HCT116 (cell line): ENCODE data around the gene ENPP5. TPM values are rescaled to one million over a fixed set of nuclear protein-coding genes. Genes with fewer than 3 reads are reported as not detected.

Experiments used
- ATAC-seq: fragments of 200-7000 bp; cut with Tn5 transposase; 2 replicates; pipeline ENCODE4 v1.9.1; 2020; ENCODE audit warnings: mild to moderate bottlenecking, moderate library complexity
- BruUV-seq: library from RNA; stranded (reverse); fragments of 400-500 nt; replicated peaks from 2 replicates; lab custom pipeline; 2021; lab: Mats Ljungman, UMichigan
- CTCF ChIA-PET: fragments of 300-600 bp; sonication (Branson Sonifier 250); formaldehyde crosslinking; loops from one replicate; lab custom pipeline; 2021; ENCODE audit warnings: antibody characterized with exemption; lab: Charles Lee
- POLR2A ChIA-PET: fragments of 300-600, 350-600 bp; sonication (Branson Sonifier 250); formaldehyde crosslinking; loops from one replicate; lab custom pipeline; 2021; ENCODE audit warnings: antibody characterized with exemption; lab: Charles Lee
- RAD21 ChIA-PET, 2 experiments: fragments of 300-600 bp; sonication (Branson Sonifier 250); formaldehyde crosslinking; loops; one replicate each; lab custom pipeline; 2023; ENCODE audit warnings: low total read pairs in 2 of 2; ENCODE audit not compliant: uncharacterized antibody in 2 of 2, unreplicated experiment in 2 of 2, low non-redundant PET in 1 of 2; lab: Charles Lee
- DNase-seq: peaks from one replicate; pipeline ENCODE4 v3.0.0-alpha.2; 2010; ENCODE audit warnings: low read depth, low spot score
- H2AFZ ChIP-seq: fragments of 200-600 bp; shearing (Covaris generic), sonication (generic); 2 replicates; pipeline ENCODE4 v1.6.1; 2017; ENCODE audit warnings: low read depth, mixed run types, mixed read lengths, antibody characterized with exemption, low read length; ENCODE audit not compliant: poor library complexity, severe bottlenecking
- H3K27ac ChIP-seq: 2 replicates; pipeline ENCODE4 v1.5.1; 2012; ENCODE audit warnings: low read depth, low read length
- H3K27me3 ChIP-seq: fragments of 200-600 bp; sonication (generic); 2 replicates; pipeline ENCODE4 v1.6.1; 2016; ENCODE audit warnings: mixed run types, low read length, mixed read lengths; ENCODE audit not compliant: insufficient read depth
- H3K36me3 ChIP-seq, 2 experiments: fragments of 200-500 bp in 1 of 2; fragments of 200-600 bp in 1 of 2; sonication (Bioruptor generic) in 1 of 2; sonication (generic) in 1 of 2; 2 replicates each; pipeline versions ENCODE4 v1.5.1 to v1.6.1; 2014 to 2016; ENCODE audit warnings: low read length in 2 of 2, inconsistent platforms in 1 of 2, mixed read lengths in 1 of 2, mixed run types in 1 of 2; ENCODE audit not compliant: insufficient read depth in 2 of 2, control insufficient read depth in 1 of 2
- H3K4me1 ChIP-seq, 2 experiments: fragments of 200-600 bp in 1 of 2; sonication (generic) in 1 of 2; 2 replicates each; pipeline versions ENCODE4 v1.5.1 to v1.6.1; 2012 to 2017; ENCODE audit warnings: low read length in 2 of 2, inconsistent platforms in 1 of 2, mild to moderate bottlenecking in 1 of 2, mixed read lengths in 1 of 2, mixed run types in 1 of 2, moderate library complexity in 1 of 2; ENCODE audit not compliant: insufficient read depth in 2 of 2, control insufficient read depth in 1 of 2
- H3K4me2 ChIP-seq: fragments of 200-600 bp; sonication (generic); 2 replicates; pipeline ENCODE4 v1.6.1; 2017; ENCODE audit warnings: mixed run types, low read length, mixed read lengths
- H3K4me3 ChIP-seq, 2 experiments: fragments of 200-600 bp in 1 of 2; sonication (generic) in 1 of 2; replicated peaks in 1 of 2; 2 replicates each; pipeline ENCODE4 v1.5.1; 2011 to 2016; ENCODE audit warnings: low read length in 2 of 2, control low read depth in 1 of 2, low read depth in 1 of 2, mild to moderate bottlenecking in 1 of 2, mixed read lengths in 1 of 2, mixed run types in 1 of 2
- H3K79me2 ChIP-seq: fragments of 200-600 bp; sonication (generic); 2 replicates; pipeline ENCODE4 v1.6.1; 2017; ENCODE audit warnings: mild to moderate bottlenecking, mixed run types, low read length, moderate library complexity, mixed read lengths; ENCODE audit not compliant: insufficient read depth
- H3K9ac ChIP-seq: fragments of 200-600 bp; sonication (generic); 2 replicates; pipeline ENCODE4 v1.6.1; 2016; ENCODE audit warnings: low read length, mixed read lengths
- H3K9me2 ChIP-seq: fragments of 200-600 bp; sonication (generic), shearing (Covaris generic); 2 replicates; pipeline ENCODE4 v1.6.1; 2017; ENCODE audit warnings: mixed run types, mild to moderate bottlenecking, moderate library complexity; ENCODE audit not compliant: insufficient read depth
- H3K9me3 ChIP-seq, 2 experiments: fragments of 200-500 bp in 1 of 2; fragments of 200-600 bp in 1 of 2; sonication (Bioruptor generic) in 1 of 2; sonication (generic) in 1 of 2; 2 replicates each; pipeline ENCODE4 v1.6.1; 2014 to 2017; ENCODE audit warnings: low read length in 2 of 2, mixed read lengths in 2 of 2, inconsistent platforms in 1 of 2, low read depth in 1 of 2, mild to moderate bottlenecking in 1 of 2, mixed run types in 1 of 2, moderate library complexity in 1 of 2; ENCODE audit not compliant: control insufficient read depth in 1 of 2, insufficient read depth in 1 of 2
- H4K20me1 ChIP-seq: fragments of 200-600 bp; sonication (generic), shearing (Covaris generic); 2 replicates; pipeline ENCODE4 v1.6.1; 2017; ENCODE audit warnings: mixed run types, mild to moderate bottlenecking, moderate library complexity; ENCODE audit not compliant: insufficient read depth
- CBX3 ChIP-seq: IDR thresholded peaks from 2 replicates; pipeline ENCODE4 v1.6.1; 2012; ENCODE audit warnings: low read depth
- CEBPB ChIP-seq: IDR thresholded peaks from 2 replicates; pipeline ENCODE4 v1.6.1; 2012; ENCODE audit warnings: low read depth
- EGR1 ChIP-seq: IDR thresholded peaks from 2 replicates; pipeline ENCODE4 v1.6.1; 2012; ENCODE audit warnings: low read depth
- ELF1 ChIP-seq: IDR thresholded peaks from 2 replicates; pipeline ENCODE4 v1.6.1; 2012; ENCODE audit warnings: low read depth, borderline replicate concordance
- EZH2 ChIP-seq: fragments of 200-600 bp; sonication (generic); IDR thresholded peaks from 2 replicates; pipeline ENCODE4 v1.6.1; 2017; ENCODE audit warnings: antibody characterized with exemption, mixed run types
- EZH2phosphoT487 ChIP-seq: fragments of 200-600 bp; IDR thresholded peaks from 2 replicates; pipeline ENCODE4 v1.6.1; 2018; ENCODE audit warnings: antibody characterized with exemption, borderline replicate concordance
- FOSL1 ChIP-seq: IDR thresholded peaks from 2 replicates; pipeline ENCODE4 v1.6.1; 2012; ENCODE audit warnings: low read depth
- JUND ChIP-seq: IDR thresholded peaks from 2 replicates; pipeline ENCODE4 v1.6.1; 2012
- POLR2A ChIP-seq: IDR thresholded peaks from 2 replicates; pipeline ENCODE4 v1.7.0; 2011; ENCODE audit warnings: borderline replicate concordance; ENCODE audit not compliant: insufficient read depth, insufficient read length; ENCODE audit errors: extremely low read depth
- RAD21 ChIP-seq: IDR thresholded peaks from 2 replicates; pipeline ENCODE4 v1.6.1; 2012; ENCODE audit warnings: low read depth, mild to moderate bottlenecking
- SIN3A ChIP-seq: IDR thresholded peaks from 2 replicates; pipeline ENCODE4 v1.6.1; 2012; ENCODE audit warnings: low read depth
- SP1 ChIP-seq: IDR thresholded peaks from 2 replicates; pipeline ENCODE4 v1.6.1; 2012; ENCODE audit warnings: low read depth
- TCF7L2 ChIP-seq: IDR thresholded peaks from 2 replicates; pipeline ENCODE4 v1.7.0; 2011; ENCODE audit warnings: borderline replicate concordance, inconsistent platforms; ENCODE audit not compliant: insufficient read depth, insufficient read length; ENCODE audit errors: extremely low read depth
- YY1 ChIP-seq: IDR thresholded peaks from 2 replicates; pipeline ENCODE4 v1.6.1; 2011; ENCODE audit warnings: low read length, low read depth, moderate library complexity, mild to moderate bottlenecking; ENCODE audit not compliant: insufficient replicate concordance; ENCODE audit errors: extremely low read depth
- ZNF274 ChIP-seq: fragments of 200-500 bp; sonication (Bioruptor generic); IDR thresholded peaks from 2 replicates; pipeline ENCODE4 v1.6.1; 2014; ENCODE audit warnings: mild to moderate bottlenecking, low read depth, low read length, inconsistent platforms
- intact Hi-C: fragments of 100-400 bp; cut with micrococcal nuclease; formaldehyde crosslinking; loops from 2 replicates; pipeline ENCODE4 v1.10.0; 2022
- total RNA-seq: library from RNA; stranded (reverse); gene quantifications from one replicate; pipeline ENCODE4 v1.2.1, GENCODE V29; 2021; ENCODE audit not compliant: unreplicated experiment
- TF ChIP-seq, protein P1 (sequence below): IDR thresholded peaks from 2 replicates; pipeline ENCODE4 v1.6.1; 2012
- TF ChIP-seq, protein P2 (sequence below): IDR thresholded peaks from 2 replicates; pipeline ENCODE4 v1.6.1; 2012
- TF ChIP-seq, protein P3 (sequence below): IDR thresholded peaks from 2 replicates; pipeline ENCODE4 v1.6.1; 2012; ENCODE audit warnings: low read depth
- TF ChIP-seq, protein P4 (sequence below): IDR thresholded peaks from 2 replicates; pipeline ENCODE4 v1.6.1; 2011; ENCODE audit warnings: mild to moderate bottlenecking, low read length, moderate library complexity; ENCODE audit not compliant: insufficient replicate concordance; ENCODE audit errors: extremely low read depth

Gene ENPP5
- total RNA-seq, 1 experiment from 2014 or later = 4.5 TPM

DNA sequence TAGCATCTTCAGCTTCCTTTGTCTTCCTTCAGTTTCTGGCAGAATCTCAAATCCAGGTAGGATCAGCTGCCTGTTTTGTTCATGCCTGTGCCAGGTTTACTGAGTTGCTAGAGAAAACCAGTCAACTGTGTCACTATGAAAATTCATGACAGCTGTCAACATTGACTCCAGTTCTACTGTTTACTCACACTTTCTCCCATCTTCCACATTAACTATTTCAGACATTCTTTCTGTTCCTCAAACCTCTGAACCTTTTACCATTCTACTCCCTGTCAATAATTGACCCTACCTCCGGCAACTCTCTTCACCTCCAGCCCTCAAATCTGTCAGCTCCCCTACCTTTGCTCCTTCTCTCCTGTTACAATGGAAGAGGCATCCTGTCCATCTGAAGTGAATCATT lies 32.5 kb downstream of the ENPP5 start:
- ATAC-seq (no peak), DNase-seq (no peak)
- ChIA-PET RAD21 (no interaction called here), POLR2A (no interaction called here), CTCF (no interaction called here)
- Histone ChIP-seq H3K9me2 (no peaks in the 10 kb centered on the region), H2AFZ (no peak overlapping the region), H4K20me1 (no peaks in the 10 kb centered on the region), H3K79me2 (peaks cover 19% of the 10 kb centered on the region), H3K27ac (no peak overlapping the region), H3K4me3 (no peak overlapping the region), H3K4me1 (no peaks in the 10 kb centered on the region), H3K9ac (no peak overlapping the region), H3K9me3 (no peaks in the 10 kb centered on the region), H3K27me3 (no peaks in the 10 kb centered on the region), H3K36me3 (no peaks in the 10 kb centered on the region), H3K4me2 (no peak overlapping the region)
- intact Hi-C loops = no loop called here
- TF ChIP-seq, protein P1, sequence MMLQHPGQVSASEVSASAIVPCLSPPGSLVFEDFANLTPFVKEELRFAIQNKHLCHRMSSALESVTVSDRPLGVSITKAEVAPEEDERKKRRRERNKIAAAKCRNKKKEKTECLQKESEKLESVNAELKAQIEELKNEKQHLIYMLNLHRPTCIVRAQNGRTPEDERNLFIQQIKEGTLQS = no peak
- TF ChIP-seq ZNF274 (no peak), EGR1 (no peak), FOSL1 (no peak), EZH2phosphoT487 (no peak), SP1 (no peak), CBX3 (no peak), YY1 (no peak), SIN3A (no peak), EZH2 (no peak), POLR2A (no peak), CEBPB (no peak), TCF7L2 (no peak), RAD21 (no peak), JUND (no peak), ELF1 (no peak)
- TF ChIP-seq, protein P2, sequence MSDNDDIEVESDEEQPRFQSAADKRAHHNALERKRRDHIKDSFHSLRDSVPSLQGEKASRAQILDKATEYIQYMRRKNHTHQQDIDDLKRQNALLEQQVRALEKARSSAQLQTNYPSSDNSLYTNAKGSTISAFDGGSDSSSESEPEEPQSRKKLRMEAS = no peak
- TF ChIP-seq, protein P3, sequence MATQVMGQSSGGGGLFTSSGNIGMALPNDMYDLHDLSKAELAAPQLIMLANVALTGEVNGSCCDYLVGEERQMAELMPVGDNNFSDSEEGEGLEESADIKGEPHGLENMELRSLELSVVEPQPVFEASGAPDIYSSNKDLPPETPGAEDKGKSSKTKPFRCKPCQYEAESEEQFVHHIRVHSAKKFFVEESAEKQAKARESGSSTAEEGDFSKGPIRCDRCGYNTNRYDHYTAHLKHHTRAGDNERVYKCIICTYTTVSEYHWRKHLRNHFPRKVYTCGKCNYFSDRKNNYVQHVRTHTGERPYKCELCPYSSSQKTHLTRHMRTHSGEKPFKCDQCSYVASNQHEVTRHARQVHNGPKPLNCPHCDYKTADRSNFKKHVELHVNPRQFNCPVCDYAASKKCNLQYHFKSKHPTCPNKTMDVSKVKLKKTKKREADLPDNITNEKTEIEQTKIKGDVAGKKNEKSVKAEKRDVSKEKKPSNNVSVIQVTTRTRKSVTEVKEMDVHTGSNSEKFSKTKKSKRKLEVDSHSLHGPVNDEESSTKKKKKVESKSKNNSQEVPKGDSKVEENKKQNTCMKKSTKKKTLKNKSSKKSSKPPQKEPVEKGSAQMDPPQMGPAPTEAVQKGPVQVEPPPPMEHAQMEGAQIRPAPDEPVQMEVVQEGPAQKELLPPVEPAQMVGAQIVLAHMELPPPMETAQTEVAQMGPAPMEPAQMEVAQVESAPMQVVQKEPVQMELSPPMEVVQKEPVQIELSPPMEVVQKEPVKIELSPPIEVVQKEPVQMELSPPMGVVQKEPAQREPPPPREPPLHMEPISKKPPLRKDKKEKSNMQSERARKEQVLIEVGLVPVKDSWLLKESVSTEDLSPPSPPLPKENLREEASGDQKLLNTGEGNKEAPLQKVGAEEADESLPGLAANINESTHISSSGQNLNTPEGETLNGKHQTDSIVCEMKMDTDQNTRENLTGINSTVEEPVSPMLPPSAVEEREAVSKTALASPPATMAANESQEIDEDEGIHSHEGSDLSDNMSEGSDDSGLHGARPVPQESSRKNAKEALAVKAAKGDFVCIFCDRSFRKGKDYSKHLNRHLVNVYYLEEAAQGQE = no peak
- TF ChIP-seq, protein P4, sequence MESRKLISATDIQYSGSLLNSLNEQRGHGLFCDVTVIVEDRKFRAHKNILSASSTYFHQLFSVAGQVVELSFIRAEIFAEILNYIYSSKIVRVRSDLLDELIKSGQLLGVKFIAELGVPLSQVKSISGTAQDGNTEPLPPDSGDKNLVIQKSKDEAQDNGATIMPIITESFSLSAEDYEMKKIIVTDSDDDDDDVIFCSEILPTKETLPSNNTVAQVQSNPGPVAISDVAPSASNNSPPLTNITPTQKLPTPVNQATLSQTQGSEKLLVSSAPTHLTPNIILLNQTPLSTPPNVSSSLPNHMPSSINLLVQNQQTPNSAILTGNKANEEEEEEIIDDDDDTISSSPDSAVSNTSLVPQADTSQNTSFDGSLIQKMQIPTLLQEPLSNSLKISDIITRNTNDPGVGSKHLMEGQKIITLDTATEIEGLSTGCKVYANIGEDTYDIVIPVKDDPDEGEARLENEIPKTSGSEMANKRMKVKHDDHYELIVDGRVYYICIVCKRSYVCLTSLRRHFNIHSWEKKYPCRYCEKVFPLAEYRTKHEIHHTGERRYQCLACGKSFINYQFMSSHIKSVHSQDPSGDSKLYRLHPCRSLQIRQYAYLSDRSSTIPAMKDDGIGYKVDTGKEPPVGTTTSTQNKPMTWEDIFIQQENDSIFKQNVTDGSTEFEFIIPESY = no peak
- BruUV-seq = no TSS peak
